HG03039 (cell line): Measurements from ENCODE around the gene CCT8L2.
"Not testable (repeated sequence)": the region's sequence is repeated elsewhere in the genome, so short reads cannot be mapped to it uniquely, and the experiment has no call there.

Experiments
- ATAC-seq: cut with Tn5 transposase; IDR thresholded peaks from one replicate; pipeline ENCODE4 v1.9.1; 2021; ENCODE audit warnings: mild to moderate bottlenecking, moderate library complexity; ENCODE audit not compliant: unreplicated experiment

The CCT8L2 gene

GRCh38 chr22:16559056-16559955, 33.3 kb downstream of the CCT8L2 start:
- no peak for ATAC-seq

GRCh38 chr22:16558376-16558945, 34.1 kb downstream of the CCT8L2 start:
- not testable (repeated sequence) for ATAC-seq

DNA sequence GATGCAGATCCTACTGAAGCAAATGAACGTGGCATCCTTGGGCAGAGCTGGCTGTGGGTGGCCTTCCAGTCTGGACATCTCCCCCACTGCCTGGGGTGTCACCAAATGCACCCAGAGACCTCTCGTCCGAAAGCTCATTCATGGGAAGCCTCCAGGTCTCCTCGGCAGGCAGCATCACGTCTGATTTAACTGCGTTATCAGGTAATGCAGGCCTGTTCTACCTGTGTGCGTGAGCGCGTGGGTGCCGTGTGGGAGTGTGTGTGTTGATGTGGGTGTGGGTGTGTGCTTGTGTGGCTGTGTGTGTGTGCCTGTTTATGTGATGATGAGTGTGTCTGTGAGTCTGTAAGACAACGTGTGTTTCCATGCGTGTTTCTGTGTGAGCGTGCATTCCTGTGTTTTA, 35.1 kb downstream of the CCT8L2 start:
- ATAC-seq = not testable (repeated sequence)

GRCh38 chr22:16555077-16555994, 37.3 kb downstream of the CCT8L2 start:
- ATAC-seq = not testable (repeated sequence)

DNA sequence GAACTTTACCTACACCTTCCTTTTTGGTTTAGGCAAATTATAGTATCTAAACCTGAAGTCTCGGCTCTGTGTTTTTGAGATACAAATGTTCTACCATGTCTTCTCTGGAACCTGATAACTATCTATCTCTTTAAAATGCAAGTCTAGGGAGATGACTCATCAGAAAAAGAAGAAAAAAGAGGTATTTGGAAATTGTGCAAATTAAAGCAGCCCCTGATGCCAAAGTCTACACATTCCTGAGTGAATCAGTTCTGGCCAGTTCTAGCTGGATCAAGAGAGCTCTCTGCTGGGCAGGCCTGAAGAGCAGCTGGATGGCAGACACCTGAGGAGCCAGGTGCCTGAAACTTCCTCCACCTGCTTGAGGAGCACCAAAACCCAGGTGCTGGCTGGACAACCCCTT, 49.3 kb downstream of the CCT8L2 start:
- ATAC-seq = not testable (repeated sequence)
